Measurements from ENCODE around the gene ANXA6.

Gene ANXA6

GRCh38 chr5:151078490-151079262 lies 78.9 kb downstream of the ANXA6 start:
- DNase-seq, result no peak

- no peak for DNase-seq
These were observed 79.6 kb downstream of the ANXA6 start for GRCh38 chr5:151077967-151078366.

DNA sequence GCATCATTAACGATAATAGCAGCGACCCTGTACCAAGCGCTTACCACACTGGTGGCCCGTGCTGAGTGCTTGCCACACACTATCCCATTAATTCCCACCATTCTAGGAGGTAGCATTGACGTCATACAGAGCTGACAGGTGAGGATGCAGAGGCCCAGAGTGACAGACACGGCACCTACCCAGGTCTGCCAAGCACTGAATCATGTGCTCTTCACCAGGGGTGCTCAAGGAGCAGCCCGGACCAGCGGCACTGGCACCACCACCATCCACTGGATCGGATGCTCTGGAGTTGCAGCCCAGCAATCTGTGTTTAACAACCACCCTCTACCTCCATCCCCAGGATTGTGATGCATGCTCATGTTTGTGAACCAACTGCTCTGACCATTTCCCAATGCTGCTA lies 80.2 kb downstream of the ANXA6 start:
- DNase-seq, result no peak

DNA sequence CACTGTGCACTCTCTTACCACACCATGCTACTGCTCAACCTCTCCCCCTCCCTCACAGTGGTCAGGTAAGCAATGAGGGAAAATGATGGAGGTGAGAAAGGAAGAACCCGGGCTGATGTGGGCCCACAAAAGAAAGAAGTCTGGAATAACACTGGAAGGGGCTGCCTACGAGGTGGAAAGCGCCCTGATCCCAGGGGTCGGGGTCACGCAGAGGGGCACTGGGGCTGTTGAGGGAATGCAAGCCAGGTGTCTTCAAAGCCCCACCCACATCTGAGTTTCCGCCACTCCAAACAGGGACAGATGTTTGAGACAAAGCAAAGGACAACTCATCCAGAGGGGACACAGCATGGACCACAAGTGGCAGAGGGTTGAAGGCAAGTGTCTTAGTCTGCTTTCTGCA lies 81.0 kb downstream of the ANXA6 start:
- DNase-seq, result no peak

DNA sequence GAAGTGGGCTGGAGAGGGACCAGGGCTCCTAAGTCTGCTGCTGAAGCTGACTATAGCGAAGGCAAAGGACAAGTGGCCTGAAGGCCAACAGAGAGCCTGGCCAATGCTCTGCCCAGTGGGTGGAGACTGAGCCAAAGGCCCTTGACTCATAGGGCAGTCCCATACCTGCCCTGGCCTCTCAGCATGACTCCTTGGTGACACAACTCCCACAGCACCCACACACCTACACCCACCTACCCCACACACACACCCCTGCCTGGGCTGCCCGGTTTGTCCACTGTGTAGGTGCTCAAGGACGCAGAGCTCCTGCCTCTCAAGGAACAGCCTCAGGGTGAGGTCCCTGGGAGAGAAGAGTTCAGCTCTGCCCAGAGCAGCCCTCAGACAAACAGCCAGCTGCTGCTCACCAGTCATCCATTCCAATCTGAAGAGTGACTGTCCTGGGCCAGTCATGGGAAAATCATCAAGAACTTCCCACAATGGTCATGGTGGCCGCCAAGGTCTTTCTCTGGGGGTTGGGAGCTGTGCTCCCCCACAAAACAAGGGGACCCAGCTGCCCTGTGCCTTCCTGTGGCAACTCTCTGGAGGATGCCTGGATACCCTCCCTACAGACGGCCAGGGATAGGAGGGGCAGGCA lies 81.8 kb downstream of the ANXA6 start:
- no peak for DNase-seq

GRCh38 chr5:151074557-151074956 lies 83.0 kb downstream of the ANXA6 start:
- no peak for DNase-seq

DNA sequence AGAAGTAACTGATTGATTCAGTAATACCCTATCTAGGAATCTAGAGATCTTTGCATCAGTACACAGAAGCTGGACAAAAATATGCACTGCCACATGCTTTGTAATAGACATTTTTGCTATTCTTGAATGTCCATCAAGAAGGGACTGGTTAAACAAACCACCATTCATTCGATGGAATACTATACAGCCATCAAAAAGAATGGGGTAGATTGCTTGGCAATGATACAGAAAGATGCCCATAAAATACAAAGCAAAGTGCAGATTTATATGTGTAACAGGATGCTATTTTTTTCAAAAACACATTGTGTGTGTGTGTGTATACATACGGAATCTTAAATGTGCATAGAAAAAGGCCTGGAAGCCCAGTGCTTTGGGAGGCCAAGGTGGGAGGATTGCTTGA lies 84.3 kb downstream of the ANXA6 start:
- DNase-seq, result no peak

DNA sequence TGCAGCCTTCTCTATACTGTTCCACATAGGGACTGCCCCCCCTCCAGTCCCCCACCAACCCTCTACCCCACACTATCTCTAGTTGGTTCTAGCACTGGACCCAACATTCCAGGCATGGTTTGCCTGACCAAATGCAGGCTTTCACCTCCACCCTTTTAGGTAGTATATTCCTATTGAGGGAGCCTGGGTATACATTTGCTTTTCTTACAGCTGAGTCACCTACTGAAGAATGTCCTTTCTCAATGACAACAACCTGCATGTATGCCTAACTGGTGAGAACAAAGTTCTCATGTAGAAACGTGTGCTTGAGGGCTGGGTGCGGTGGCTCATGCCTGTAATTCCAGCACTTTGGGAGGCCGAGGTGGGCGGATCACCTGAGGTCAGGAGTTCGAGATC lies 85.0 kb downstream of the ANXA6 start:
- DNase-seq, result no peak

- no peak for DNase-seq
These were observed 85.5 kb downstream of the ANXA6 start for GRCh38 chr5:151071848-151072629.

- no peak for DNase-seq
These were observed 86.6 kb downstream of the ANXA6 start for GRCh38 chr5:151071021-151071420.

- DNase-seq, result no peak
These were observed 87.1 kb downstream of the ANXA6 start for GRCh38 chr5:151070449-151070848.

- no peak for DNase-seq
These were observed 89.0 kb downstream of the ANXA6 start for GRCh38 chr5:151068433-151069197.

DNA sequence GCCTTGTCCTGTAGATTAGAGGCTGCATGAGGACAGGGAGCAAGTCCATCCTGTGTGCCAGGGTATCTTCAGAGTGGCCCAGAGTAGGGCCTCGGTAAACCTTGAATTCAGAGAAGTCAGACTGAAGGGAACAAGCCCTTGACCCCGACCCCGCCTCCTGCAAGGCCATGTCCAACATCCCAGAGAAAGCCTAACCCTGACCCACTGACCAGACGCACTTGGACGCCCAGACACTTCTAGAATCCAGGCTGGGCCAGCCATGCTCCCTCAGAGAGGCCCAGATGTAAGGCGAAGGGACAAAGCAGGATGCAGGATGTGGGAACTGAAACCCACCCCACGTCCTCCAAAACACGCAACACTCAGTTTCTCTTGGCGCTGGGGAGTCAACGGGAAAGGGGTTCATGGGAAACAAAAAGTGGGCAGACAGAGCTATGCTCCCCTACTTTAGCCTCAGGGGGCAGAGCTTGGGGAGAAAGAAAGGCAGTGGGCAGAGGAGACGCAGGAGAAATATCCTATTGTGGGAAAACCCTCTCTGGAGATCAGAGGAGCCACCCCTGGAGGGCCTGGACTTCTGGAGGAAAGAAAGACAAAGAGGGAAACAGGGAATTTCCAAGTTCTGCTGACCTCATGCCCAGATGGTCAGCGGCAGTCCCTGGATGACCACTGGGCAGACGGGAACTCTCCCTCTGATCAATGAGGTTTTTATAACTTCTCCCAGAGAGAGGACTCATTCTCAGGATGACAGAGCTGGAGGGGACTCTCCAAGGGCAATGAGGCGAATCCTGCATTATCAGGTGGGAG lies 89.7 kb downstream of the ANXA6 start:
- no peak for DNase-seq

GRCh38 chr5:151066920-151067319 lies 90.7 kb downstream of the ANXA6 start:
- no peak for DNase-seq

- DNase-seq, result no peak
These were observed 92.0 kb downstream of the ANXA6 start for GRCh38 chr5:151065609-151066008.

DNA sequence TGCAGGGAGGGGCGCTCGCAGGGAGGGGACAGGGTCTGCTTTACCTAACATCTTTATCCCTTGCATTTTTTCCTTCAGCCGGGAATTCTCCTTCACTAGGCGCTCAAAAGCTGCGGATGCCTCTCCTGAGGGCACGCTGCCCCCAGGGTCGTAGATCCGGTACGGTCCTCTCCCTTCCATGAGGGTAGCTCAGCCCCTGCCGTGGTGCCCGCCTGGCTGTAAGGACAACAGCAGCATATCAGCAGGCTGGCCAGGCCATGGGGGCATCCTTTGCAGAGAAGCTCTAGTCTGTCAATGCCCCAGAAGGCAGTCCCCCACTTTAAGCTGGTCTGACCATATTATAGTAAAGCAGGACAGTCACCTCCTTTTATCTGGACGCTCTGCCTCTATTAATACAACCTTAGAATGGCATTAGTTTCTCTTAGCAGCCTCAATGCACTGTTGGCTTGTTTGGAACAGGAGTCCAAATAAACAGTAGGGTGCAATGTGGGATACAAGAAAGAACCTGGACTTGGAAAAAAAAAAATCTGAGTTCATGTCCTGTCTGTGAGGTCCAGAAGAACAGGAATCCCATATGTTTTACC lies 92.6 kb downstream of the ANXA6 start:
- no peak for DNase-seq

GRCh38 chr5:151063142-151063989 lies 94.2 kb downstream of the ANXA6 start:
- DNase-seq, result no peak

DNA sequence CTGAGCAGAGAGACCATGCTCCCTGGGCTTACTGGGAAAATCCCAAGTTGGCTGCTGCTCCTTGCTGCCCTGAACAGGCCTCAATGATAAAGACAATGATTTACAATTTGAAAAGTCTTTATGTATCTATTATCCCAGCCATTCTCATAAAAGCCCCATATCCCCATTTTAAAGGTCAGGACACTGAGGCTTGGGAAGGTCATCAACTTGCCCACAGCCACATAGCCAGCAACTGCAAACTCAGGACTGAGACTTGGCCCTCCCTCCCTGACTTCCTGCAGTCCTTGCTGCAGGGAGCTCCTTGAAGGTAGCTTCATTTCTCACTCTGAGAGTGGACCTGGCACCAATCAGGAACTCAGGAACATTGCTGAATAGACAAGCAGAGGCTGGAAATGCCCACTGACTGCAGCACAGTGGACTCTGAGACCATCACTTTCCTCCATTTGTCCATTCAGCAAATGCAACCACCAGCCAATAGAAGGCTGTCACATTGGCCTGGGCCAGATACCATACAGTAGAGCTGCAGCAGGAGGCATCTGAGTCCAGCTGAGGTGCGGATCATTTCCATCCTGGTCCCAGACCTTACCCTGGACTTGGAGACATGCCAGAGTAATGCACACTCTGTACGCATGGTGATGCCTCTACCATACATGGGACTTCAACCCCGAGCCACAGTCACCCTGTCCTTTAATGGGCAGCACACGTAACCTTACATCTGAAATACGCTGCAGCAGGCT lies 95.0 kb downstream of the ANXA6 start:
- no peak for DNase-seq

DNA sequence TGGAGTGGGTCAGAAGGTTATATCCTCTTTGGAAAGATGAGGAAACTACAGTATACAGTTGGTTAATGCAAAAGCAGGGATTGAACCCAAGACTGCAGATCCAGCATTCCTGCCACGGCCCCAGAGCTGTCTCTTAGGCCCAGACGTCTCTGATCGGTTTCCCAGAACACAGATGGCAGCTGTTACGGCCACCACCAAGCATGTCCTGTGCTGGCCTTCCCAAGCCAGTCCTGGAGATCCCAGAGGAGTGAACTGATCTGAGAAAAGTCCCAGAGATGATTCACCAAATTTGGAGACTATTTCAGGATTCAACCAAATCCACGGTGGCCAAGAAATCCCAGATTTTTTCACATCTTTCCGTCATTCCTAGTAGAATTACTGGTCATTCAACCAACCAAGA lies 96.8 kb downstream of the ANXA6 start:
- DNase-seq, result no peak

DNA sequence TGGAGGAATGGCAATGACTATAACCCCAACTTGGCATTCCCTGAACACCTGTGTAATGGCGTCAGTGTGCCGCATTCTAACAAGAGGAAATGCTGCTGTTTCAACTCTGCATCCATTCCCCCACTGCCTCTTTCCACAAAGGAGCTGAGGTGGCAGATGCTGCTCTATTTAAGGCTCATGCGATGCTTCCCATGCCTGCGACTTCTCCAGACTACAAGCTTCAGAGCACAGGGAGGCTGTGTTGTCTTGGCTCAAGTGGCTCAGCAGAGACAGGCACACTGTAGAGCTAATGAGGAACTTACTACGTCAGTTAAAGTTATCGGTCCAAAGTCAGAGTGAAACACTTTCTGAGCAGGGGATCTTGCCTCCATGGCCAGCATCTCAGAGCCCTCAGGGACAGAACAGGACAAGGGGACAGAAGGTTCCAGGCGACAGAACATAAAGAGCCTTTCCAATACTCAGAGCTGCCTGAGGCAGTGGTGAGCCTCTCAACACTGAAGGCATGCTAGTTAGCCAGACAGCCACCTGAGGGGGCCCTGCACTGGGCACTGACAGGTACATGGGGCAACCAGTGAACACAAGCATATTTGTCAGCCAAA lies 98.6 kb downstream of the ANXA6 start:
- DNase-seq, result no peak

Data from NCI-H1694 (cell line).